GM18873 (cell line): ENCODE results near the gene PRKCA.
"Not testable (repeated sequence)": the region's sequence is repeated elsewhere in the genome, so short reads cannot be mapped to it uniquely, and the experiment has no call there.

Source experiments
- ATAC-seq: cut with Tn5 transposase; IDR thresholded peaks from one replicate; pipeline ENCODE4 v1.9.1; 2021; ENCODE audit warnings: mild to moderate bottlenecking, moderate library complexity, moderate number of reproducible peaks; ENCODE audit not compliant: unreplicated experiment, low FRiP score

PRKCA gene

GRCh38 chr17:66349521-66350254 lies 47.3 kb downstream of the PRKCA start:
- ATAC-seq: no peak

GRCh38 chr17:66350576-66350975 lies 48.2 kb downstream of the PRKCA start:
- ATAC-seq: not testable (repeated sequence)

DNA sequence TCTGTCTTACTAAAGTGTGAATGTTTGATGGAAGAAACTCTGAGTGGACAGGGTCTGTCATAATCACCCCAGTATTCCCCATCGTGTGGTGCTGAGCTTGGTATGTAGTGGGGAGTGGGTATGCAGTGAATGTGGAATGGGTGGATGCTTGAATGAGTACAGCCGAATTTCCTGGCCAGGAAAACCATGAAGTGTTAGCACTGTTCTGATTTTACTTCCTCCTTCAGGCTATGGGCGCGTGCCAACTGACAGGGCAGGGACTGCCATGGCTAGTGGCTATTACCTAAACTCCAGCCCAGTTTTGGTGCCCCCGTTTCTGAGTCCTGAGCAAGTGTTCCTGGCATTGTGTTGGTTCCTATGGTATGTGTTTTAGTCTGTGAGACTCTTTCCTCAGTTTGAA lies 48.6 kb downstream of the PRKCA start:
- no peak for ATAC-seq

GRCh38 chr17:66351701-66352100 lies 49.3 kb downstream of the PRKCA start:
- no peak for ATAC-seq

DNA sequence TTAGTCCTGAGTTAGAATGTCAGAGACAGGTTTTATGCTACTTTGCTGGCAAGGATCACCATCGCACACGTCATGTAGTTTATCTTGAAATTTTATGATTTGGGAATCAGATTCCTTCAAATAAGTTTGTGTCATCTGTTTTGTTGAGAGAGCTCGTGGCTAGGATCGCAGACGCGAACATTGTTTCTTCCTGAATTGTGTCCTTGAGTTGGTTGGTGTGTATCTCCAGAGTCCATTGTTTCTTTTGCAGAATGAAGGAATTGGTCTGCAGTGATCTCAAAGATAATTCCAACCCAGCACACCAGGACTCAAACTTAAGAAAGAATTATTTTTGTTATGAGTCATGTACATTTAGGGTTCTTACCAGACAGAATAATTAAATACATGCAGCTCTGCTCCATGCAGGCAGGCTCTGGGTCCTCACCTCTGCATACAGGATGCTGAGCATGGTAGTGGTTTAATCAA lies 51.6 kb downstream of the PRKCA start:
- no peak for ATAC-seq

GRCh38 chr17:66354472-66354871 lies 52.1 kb downstream of the PRKCA start:
- no peak for ATAC-seq

GRCh38 chr17:66354981-66355380 lies 52.6 kb downstream of the PRKCA start:
- no peak for ATAC-seq

GRCh38 chr17:66355510-66355909 lies 53.1 kb downstream of the PRKCA start:
- ATAC-seq: no peak

DNA sequence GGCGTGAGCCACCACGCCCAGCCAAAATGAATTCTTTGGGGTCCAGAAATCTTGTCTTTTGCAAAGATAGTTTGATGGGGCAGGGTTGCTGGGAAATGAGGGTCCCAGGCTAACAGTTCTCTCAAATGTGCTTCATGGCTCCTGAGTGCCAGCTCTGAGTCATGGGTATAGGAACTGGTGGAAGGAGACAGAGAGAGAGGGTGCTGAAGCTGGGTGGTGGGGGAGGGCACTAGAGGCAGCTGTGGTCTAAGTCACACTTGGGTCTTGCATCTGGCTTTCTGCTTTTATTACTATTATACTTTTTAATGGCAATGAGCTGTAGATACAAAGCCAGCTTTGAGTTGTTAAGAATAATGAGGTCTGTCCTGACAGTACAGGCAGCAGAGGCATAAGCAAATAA lies 54.6 kb downstream of the PRKCA start:
- no peak for ATAC-seq

DNA sequence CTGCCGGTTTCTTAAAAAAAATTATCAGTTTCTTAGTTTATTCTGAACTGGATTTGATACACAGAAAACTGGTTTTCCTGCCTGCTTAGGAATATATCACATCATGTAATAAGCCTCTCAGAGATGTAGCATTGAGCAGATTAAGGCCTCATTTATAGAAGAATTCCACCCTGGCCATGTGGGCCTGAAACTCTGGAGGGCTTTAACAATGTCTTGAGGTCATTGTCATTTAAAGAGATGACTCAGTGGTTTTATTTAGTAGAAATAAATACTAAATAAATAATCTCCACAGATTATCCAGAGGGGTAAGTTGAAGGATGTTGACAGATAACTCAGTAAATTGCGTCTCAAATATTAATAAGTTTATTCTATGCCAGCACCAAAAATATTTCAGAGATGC lies 56.9 kb downstream of the PRKCA start:
- no peak for ATAC-seq

GRCh38 chr17:66360961-66361565 lies 58.6 kb downstream of the PRKCA start:
- ATAC-seq: not testable (repeated sequence)

GRCh38 chr17:66364508-66364907 lies 62.1 kb downstream of the PRKCA start:
- no peak for ATAC-seq

DNA sequence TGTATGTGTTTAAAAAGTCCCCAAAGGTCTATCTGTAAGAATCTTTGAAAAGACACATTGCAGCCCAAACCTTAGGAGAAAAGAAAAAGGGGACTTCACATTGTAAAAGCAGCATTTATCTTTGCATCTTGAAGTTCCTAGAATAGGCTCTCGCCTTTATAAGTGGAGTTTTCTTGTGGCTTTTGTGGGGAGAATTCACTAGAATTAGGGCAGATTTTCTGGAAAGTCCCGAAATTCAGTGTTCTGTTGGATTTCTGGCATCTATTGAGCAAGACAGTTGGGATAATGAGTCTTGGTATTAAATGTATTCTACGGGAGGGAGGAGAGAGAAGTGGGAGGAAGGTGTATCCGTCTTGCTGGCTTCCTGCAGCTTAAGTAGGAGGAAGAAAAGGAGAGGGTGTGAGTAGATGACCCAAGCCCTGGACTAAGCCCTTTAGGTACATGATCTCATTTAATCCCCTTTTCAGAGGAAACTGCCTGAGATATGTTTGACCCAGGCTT lies 62.6 kb downstream of the PRKCA start:
- ATAC-seq: no peak

GRCh38 chr17:66365903-66366302 lies 63.5 kb downstream of the PRKCA start:
- no peak for ATAC-seq

- no peak for ATAC-seq
Measured at GRCh38 chr17:66367107-66367506, 64.7 kb downstream of the PRKCA start.

GRCh38 chr17:66369830-66370229 lies 67.4 kb downstream of the PRKCA start:
- ATAC-seq: no peak

DNA sequence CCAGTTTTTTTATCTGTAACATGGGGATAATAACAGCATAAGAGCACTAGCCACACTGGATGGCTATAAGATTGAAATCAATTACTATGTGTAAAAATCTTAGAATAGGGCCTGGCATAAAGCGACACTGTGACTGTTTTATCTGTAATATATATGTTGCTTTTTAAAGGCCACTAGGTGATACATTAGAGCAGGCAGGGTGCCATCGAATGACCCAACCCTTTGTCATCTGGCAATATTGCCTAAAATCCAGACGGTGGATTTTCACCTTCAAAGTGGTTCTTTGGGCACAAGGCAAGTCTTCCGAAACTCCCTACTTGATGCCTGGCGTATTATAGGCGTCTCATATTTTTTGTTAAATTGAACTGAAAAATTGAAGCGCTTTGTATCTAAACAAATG lies 69.1 kb downstream of the PRKCA start:
- ATAC-seq: no peak

DNA sequence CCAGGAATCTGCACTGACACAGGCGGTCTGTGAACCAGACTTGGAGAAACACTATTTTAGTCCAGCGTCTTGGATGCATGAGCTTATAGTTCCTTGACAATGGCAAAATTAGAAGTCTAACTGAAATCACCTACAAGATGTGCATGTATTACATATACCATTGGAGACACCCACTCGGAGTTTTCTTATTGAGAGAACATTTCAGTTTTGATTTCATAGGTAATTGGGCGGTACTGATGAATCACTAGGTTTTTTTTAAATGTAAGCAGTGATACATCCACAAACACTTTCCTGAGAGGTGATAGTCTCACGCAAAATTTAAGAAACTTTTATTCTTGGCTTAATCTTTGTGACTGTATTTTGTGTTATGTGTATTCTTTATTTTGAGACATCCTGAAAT lies 69.8 kb downstream of the PRKCA start:
- no peak for ATAC-seq

GRCh38 chr17:66373079-66373478 lies 70.7 kb downstream of the PRKCA start:
- ATAC-seq: no peak

- ATAC-seq: no peak
Measured at GRCh38 chr17:66373944-66374817, 71.8 kb downstream of the PRKCA start.

GRCh38 chr17:66375121-66375520 lies 72.7 kb downstream of the PRKCA start:
- ATAC-seq: no peak
